Neuronal stem cell (in vitro differentiated cells): Measurements from ENCODE around the gene CACNA1C.

Experiments used
- DNase-seq: peaks from one replicate; pipeline ENCODE4 v3.0.0-alpha.2; 2013; ENCODE audit warnings: low spot score
- H2AFZ ChIP-seq: one replicate; pipeline ENCODE4 v1.6.1; 2013; ENCODE audit warnings: mild to moderate bottlenecking, low read length, inconsistent platforms
- H2AK5ac ChIP-seq: 2 replicates; pipeline ENCODE4 v1.6.1; 2013; ENCODE audit warnings: low read depth, mild to moderate bottlenecking, inconsistent platforms, low read length, moderate library complexity, mixed read lengths
- H2BK120ac ChIP-seq: 2 replicates; pipeline ENCODE4 v1.6.1; 2013; ENCODE audit warnings: low read depth, mild to moderate bottlenecking, inconsistent platforms, low read length, moderate library complexity, mixed read lengths
- H2BK12ac ChIP-seq: one replicate; pipeline ENCODE4 v1.6.1; 2013; ENCODE audit warnings: low read length, inconsistent platforms
- H2BK15ac ChIP-seq: 2 replicates; pipeline ENCODE4 v1.6.1; 2013; ENCODE audit warnings: mild to moderate bottlenecking, low read length, inconsistent platforms, mixed read lengths
- H2BK5ac ChIP-seq: one replicate; pipeline ENCODE4 v1.6.1; 2013; ENCODE audit warnings: inconsistent platforms, mild to moderate bottlenecking, low read length, moderate library complexity
- H3K14ac ChIP-seq: one replicate; pipeline ENCODE4 v1.6.1; 2013; ENCODE audit warnings: low read length, inconsistent platforms
- H3K18ac ChIP-seq: 2 replicates; pipeline ENCODE4 v1.6.1; 2013; ENCODE audit warnings: low read length, inconsistent platforms
- H3K23ac ChIP-seq: 2 replicates; pipeline ENCODE4 v1.6.1; 2013; ENCODE audit warnings: low read depth, mild to moderate bottlenecking, mixed read lengths, low read length, inconsistent platforms; ENCODE audit not compliant: poor library complexity
- H3K27ac ChIP-seq: replicated peaks from 3 replicates; pipeline ENCODE4 v1.5.1; 2013; ENCODE audit warnings: low read length, inconsistent platforms
- H3K27me3 ChIP-seq, 3 experiments: 2 replicates each; pipeline ENCODE4 v1.6.1; 2013; ENCODE audit warnings: low read length in 3 of 3, mild to moderate bottlenecking in 2 of 3, inconsistent platforms in 1 of 3, low read depth in 1 of 3, mixed read lengths in 1 of 3, moderate library complexity in 1 of 3; ENCODE audit not compliant: control insufficient read depth in 3 of 3, insufficient read depth in 3 of 3
- H3K36me3 ChIP-seq, 2 donors: replicated peaks in 1 of 2; 2 replicates each; pipeline ENCODE4 v1.6.1; 2013; ENCODE audit warnings: low read length in 2 of 2; ENCODE audit not compliant: control insufficient read depth in 2 of 2, insufficient read depth in 2 of 2
- H3K4ac ChIP-seq: 2 replicates; pipeline ENCODE4 v1.6.1; 2013; ENCODE audit warnings: inconsistent platforms, mild to moderate bottlenecking, low read length, moderate library complexity
- H3K4me1 ChIP-seq, 2 donors: 1 replicate in 1 of 2; 2 replicates in 1 of 2; pipeline ENCODE4 v1.6.1; 2013; ENCODE audit warnings: low read length in 2 of 2, low read depth in 1 of 2; ENCODE audit not compliant: control insufficient read depth in 2 of 2, insufficient read depth in 1 of 2
- H3K4me2 ChIP-seq: one replicate; pipeline ENCODE4 v1.6.1; 2013; ENCODE audit warnings: mild to moderate bottlenecking, low read length, inconsistent platforms; ENCODE audit not compliant: insufficient read depth, poor library complexity, severe bottlenecking
- H3K4me3 ChIP-seq, 2 donors: 2 replicates each; pipeline ENCODE4 v1.5.1; 2013; ENCODE audit warnings: low read length in 2 of 2, mild to moderate bottlenecking in 2 of 2, inconsistent platforms in 1 of 2, moderate library complexity in 1 of 2
- H3K79me1 ChIP-seq: one replicate; pipeline ENCODE4 v1.6.1; 2013; ENCODE audit warnings: low read depth, mild to moderate bottlenecking, inconsistent platforms, low read length, moderate library complexity
- H3K9ac ChIP-seq: one replicate; pipeline ENCODE4 v1.6.1; 2013; ENCODE audit warnings: mild to moderate bottlenecking, low read depth, low read length, inconsistent platforms; ENCODE audit not compliant: poor library complexity
- H3K9me3 ChIP-seq, 2 donors: replicated peaks in 1 of 2; 2 replicates each; pipeline versions ENCODE3 to v1.6.1; 2013; ENCODE audit warnings: low read length in 2 of 2, mild to moderate bottlenecking in 2 of 2, inconsistent platforms in 1 of 2, low read depth in 1 of 2, mixed read lengths in 1 of 2, moderate library complexity in 1 of 2; ENCODE audit not compliant: control insufficient read depth in 2 of 2, insufficient read depth in 1 of 2
- H4K8ac ChIP-seq: one replicate; pipeline ENCODE4 v1.6.1; 2013; ENCODE audit warnings: low read depth, mild to moderate bottlenecking, inconsistent platforms, low read length, moderate library complexity
- H4K91ac ChIP-seq: one replicate; pipeline ENCODE4 v1.6.1; 2013; ENCODE audit warnings: low read length, low read depth, mild to moderate bottlenecking, inconsistent platforms; ENCODE audit not compliant: poor library complexity
- whole genome bisulfite sequencing, 2 donors: extraction: QIAGEN DNeasy Blood & Tissue Kit; methylation state at CpG; one replicate each; pipeline ENCODE4 v1.1.7; 2013; ENCODE audit warnings: missing lambda C conversion rate in 2 of 2, mixed read lengths in 1 of 2; ENCODE audit not compliant: insufficient read length in 2 of 2, insufficient replicate concordance in 1 of 2; ENCODE audit errors: extremely low coverage in 2 of 2; 5-methylcytosine and 5-hydroxymethylcytosine counted together

The CACNA1C gene

GRCh38 chr12:2642896-2643425, 590.2 kb downstream of the CACNA1C start:
- Histone ChIP-seq H3K14ac (no peak overlapping the region), H3K79me1 (no peaks in the 10 kb centered on the region), H4K8ac (no peak overlapping the region), H3K27me3 (peaks cover 0 to 15% (median 0%) of the 10 kb centered on the region in 3 experiments), H3K4me2 (no peak overlapping the region), H3K4me3 (no peak overlapping the region), H3K9ac (no peak overlapping the region), H3K27ac (no peak overlapping the region), H3K18ac (no peak overlapping the region), H2AK5ac (no peak overlapping the region), H3K4ac (no peak overlapping the region), H2BK12ac (no peak overlapping the region), H3K36me3 (no peaks in the 10 kb centered on the region), H3K23ac (no peak overlapping the region), H2BK15ac (no peak overlapping the region), H3K4me1 (peaks cover 9 to 18% of the 10 kb centered on the region in 2 donors), H4K91ac (no peak overlapping the region), H3K9me3 (no peaks in the 10 kb centered on the region), H2AFZ (no peak overlapping the region), H2BK5ac (no peak overlapping the region), H2BK120ac (no peak overlapping the region)
- no CpG with 5 or more reads among the region's 7 CpGs for WGBS, 2 donors
- no peak for DNase-seq

- no peak overlapping the region for H3K18ac ChIP-seq
- H2BK120ac ChIP-seq, result no peak overlapping the region
- H3K4me1 ChIP-seq, result peaks cover 9 to 18% of the 10 kb centered on the region in 2 donors
- DNase-seq, result no peak
- no peak overlapping the region for H3K9ac ChIP-seq
- no peak overlapping the region for H3K4me3 ChIP-seq
- H3K4me2 ChIP-seq, result no peak overlapping the region
- no peak overlapping the region for H2AK5ac ChIP-seq
- no peak overlapping the region for H3K23ac ChIP-seq
- no peak overlapping the region for H2BK5ac ChIP-seq
- no peaks in the 10 kb centered on the region for H3K36me3 ChIP-seq
- no peak overlapping the region for H3K14ac ChIP-seq
- no peak overlapping the region for H4K91ac ChIP-seq
- H3K9me3 ChIP-seq, result no peaks in the 10 kb centered on the region
- no peak overlapping the region for H3K4ac ChIP-seq
- H2AFZ ChIP-seq, result no peak overlapping the region
- no peaks in the 10 kb centered on the region for H3K79me1 ChIP-seq
- no CpG with 5 or more reads among the region's 7 CpGs for WGBS, 2 donors
- H2BK12ac ChIP-seq, result no peak overlapping the region
- no peak overlapping the region for H4K8ac ChIP-seq
- H2BK15ac ChIP-seq, result no peak overlapping the region
- no peak overlapping the region for H3K27ac ChIP-seq
- peaks cover 0 to 15% (median 0%) of the 10 kb centered on the region in 3 experiments for H3K27me3 ChIP-seq
Measured at GRCh38 chr12:2643576-2644135, 590.9 kb downstream of the CACNA1C start.

GRCh38 chr12:2644683-2645405, 592.1 kb downstream of the CACNA1C start:
- Histone ChIP-seq H2AK5ac (no peak overlapping the region), H2BK5ac (no peak overlapping the region), H4K8ac (no peak overlapping the region), H3K9me3 (no peaks in the 10 kb centered on the region), H3K36me3 (no peaks in the 10 kb centered on the region), H3K18ac (no peak overlapping the region), H3K27ac (no peak overlapping the region), H2AFZ (no peak overlapping the region), H3K79me1 (no peaks in the 10 kb centered on the region), H4K91ac (no peak overlapping the region), H3K4me1 (peaks cover 9 to 18% of the 10 kb centered on the region in 2 donors), H2BK120ac (no peak overlapping the region), H3K4me2 (no peak overlapping the region), H3K27me3 (peaks cover 0 to 22% (median 0%) of the 10 kb centered on the region in 3 experiments), H2BK15ac (no peak overlapping the region), H2BK12ac (no peak overlapping the region), H3K4me3 (no peak overlapping the region), H3K23ac (no peak overlapping the region), H3K14ac (no peak overlapping the region), H3K4ac (no peak overlapping the region), H3K9ac (no peak overlapping the region)
- WGBS, 2 donors, result no CpG with 5 or more reads among the region's 8 CpGs
- no peak for DNase-seq

GRCh38 chr12:2645460-2645859, 592.7 kb downstream of the CACNA1C start:
- Histone ChIP-seq H2BK5ac (no peak overlapping the region), H3K9ac (no peak overlapping the region), H3K27ac (no peak overlapping the region), H2BK15ac (no peak overlapping the region), H3K23ac (no peak overlapping the region), H3K18ac (no peak overlapping the region), H3K14ac (no peak overlapping the region), H2BK120ac (no peak overlapping the region), H3K4me2 (no peak overlapping the region), H2BK12ac (no peak overlapping the region), H4K91ac (no peak overlapping the region), H3K4ac (no peak overlapping the region), H3K4me3 (no peak overlapping the region), H2AK5ac (no peak overlapping the region), H3K36me3 (no peaks in the 10 kb centered on the region), H3K27me3 (peaks cover 0 to 27% (median 0%) of the 10 kb centered on the region in 3 experiments), H4K8ac (no peak overlapping the region), H3K4me1 (peaks cover 7 to 14% of the 10 kb centered on the region in 2 donors), H2AFZ (no peak overlapping the region), H3K9me3 (no peaks in the 10 kb centered on the region), H3K79me1 (no peaks in the 10 kb centered on the region)
- DNase-seq, result no peak
- WGBS, 2 donors, result no CpG with 5 or more reads among the region's 8 CpGs
